MG63 (cell line): ENCODE data around the gene TBC1D17. TPM values are rescaled to one million over a fixed set of nuclear protein-coding genes. Genes with fewer than 3 reads are reported as not detected.
A peak's percentile ranks its signal among the peaks of the same experiment; 100 is the strongest.

Source experiments
- DNase-seq: peaks from one replicate; pipeline ENCODE4 v3.0.0-alpha.2; 2020
- H3K27me3 ChIP-seq: fragments of 250-450 bp; sonication (Bioruptor Pico); 2 replicates; pipeline ENCODE4 v1.5.1; 2020; ENCODE audit warnings: mild to moderate bottlenecking, moderate library complexity
- H3K36me3 ChIP-seq: fragments of 250-450 bp; sonication (Bioruptor Pico); 2 replicates; pipeline ENCODE4 v1.5.1; 2020; ENCODE audit warnings: mild to moderate bottlenecking, moderate library complexity
- H3K4me3 ChIP-seq: fragments of 250-450 bp; sonication (Bioruptor Pico); 2 replicates; pipeline ENCODE4 v1.5.1; 2020; ENCODE audit warnings: mild to moderate bottlenecking, moderate library complexity
- H3K9me3 ChIP-seq: fragments of 250-450 bp; sonication (Bioruptor Pico); 2 replicates; pipeline ENCODE4 v1.5.1; 2020; ENCODE audit warnings: mild to moderate bottlenecking, moderate library complexity
- total RNA-seq: library from RNA; depleted of rRNA; stranded (reverse); fragments of >200 nt; shearing (Covaris generic); gene quantifications from 2 replicates; pipeline ENCODE4 v1.2.3, GENCODE V29; 2014; ENCODE audit warnings: low replicate concordance

TBC1D17 gene
- total RNA-seq, 1 experiment from 2014 or later = 11.5 TPM

- Histone ChIP-seq H3K4me3 (peak within 1 kb of the TSS; percentile 100), H3K27me3 (no peaks in the 10 kb centered on the region), H3K9me3 (no peaks in the 10 kb centered on the region), H3K36me3 (peaks cover 55% of the 10 kb centered on the region)
- DNase-seq = peak; percentile 94
These were observed 10.3 kb upstream of the TBC1D17 start, which contains the start of gene PNKP for GRCh38 chr19:49866933-49867782. TSS of gene PNKP (minus strand) at chr19:49867576. CDS start at chr19:49867204, 372 bp downstream.

GRCh38 chr19:49869009-49869483 is 8.5 kb upstream of the TBC1D17 start:
- Histone ChIP-seq H3K9me3 (no peaks in the 10 kb centered on the region), H3K36me3 (peaks cover 48% of the 10 kb centered on the region), H3K27me3 (no peaks in the 10 kb centered on the region), H3K4me3 (peak overlapping the region; percentile 38)
- DNase-seq = no peak

GRCh38 chr19:49869484-49870308 is 7.8 kb upstream of the TBC1D17 start:
- peak; percentile 97 for DNase-seq
- Histone ChIP-seq H3K36me3 (peaks cover 48% of the 10 kb centered on the region), H3K9me3 (no peaks in the 10 kb centered on the region), H3K4me3 (peak overlapping the region; percentile 50), H3K27me3 (no peaks in the 10 kb centered on the region)

- no peaks in the 10 kb centered on the region for H3K9me3 ChIP-seq
- H3K27me3 ChIP-seq = no peaks in the 10 kb centered on the region
- peaks cover 46% of the 10 kb centered on the region for H3K36me3 ChIP-seq
- DNase-seq = no peak
- H3K4me3 ChIP-seq = peak overlapping the region; percentile 50
These were observed 7.1 kb upstream of the TBC1D17 start for GRCh38 chr19:49870309-49870901.

GRCh38 chr19:49871349-49871985 is 6.0 kb upstream of the TBC1D17 start:
- H3K4me3 ChIP-seq = no peak overlapping the region
- DNase-seq = no peak
- no peaks in the 10 kb centered on the region for H3K27me3 ChIP-seq

GRCh38 chr19:49872245-49873128 is 5.0 kb upstream of the TBC1D17 start:
- Histone ChIP-seq H3K27me3 (no peaks in the 10 kb centered on the region), H3K36me3 (peaks cover 40% of the 10 kb centered on the region), H3K9me3 (no peaks in the 10 kb centered on the region), H3K4me3 (no peak overlapping the region)
- DNase-seq = no peak

More at GRCh38 chr19:49871349-49871985, 6.0 kb upstream of the TBC1D17 start:
- H3K9me3 ChIP-seq = no peaks in the 10 kb centered on the region
- peaks cover 41% of the 10 kb centered on the region for H3K36me3 ChIP-seq

GRCh38 chr19:49873129-49873521 is 4.4 kb upstream of the TBC1D17 start:
- no peaks in the 10 kb centered on the region for H3K9me3 ChIP-seq

GRCh38 chr19:49873834-49874233 is 3.7 kb upstream of the TBC1D17 start:
- Histone ChIP-seq H3K9me3 (no peaks in the 10 kb centered on the region), H3K4me3 (no peak overlapping the region), H3K36me3 (peaks cover 45% of the 10 kb centered on the region), H3K27me3 (no peaks in the 10 kb centered on the region)
- no peak for DNase-seq

More at GRCh38 chr19:49873129-49873521, 4.4 kb upstream of the TBC1D17 start:
- DNase-seq = no peak
- no peak overlapping the region for H3K4me3 ChIP-seq
- peaks cover 40% of the 10 kb centered on the region for H3K36me3 ChIP-seq
- no peaks in the 10 kb centered on the region for H3K27me3 ChIP-seq

- peak overlapping the region; percentile 98 for H3K4me3 ChIP-seq
- H3K27me3 ChIP-seq = no peaks in the 10 kb centered on the region
- H3K36me3 ChIP-seq = peaks cover 53% of the 10 kb centered on the region
- no peaks in the 10 kb centered on the region for H3K9me3 ChIP-seq
- no peak for DNase-seq
These were observed 2.9 kb upstream of the TBC1D17 start for GRCh38 chr19:49874503-49875157.

GRCh38 chr19:49875177-49875576 is 2.3 kb upstream of the TBC1D17 start:
- peak overlapping the region; percentile 98 for H3K4me3 ChIP-seq
- H3K36me3 ChIP-seq = peaks cover 54% of the 10 kb centered on the region
- no peaks in the 10 kb centered on the region for H3K9me3 ChIP-seq
- H3K27me3 ChIP-seq = no peaks in the 10 kb centered on the region
- DNase-seq = no peak

- Histone ChIP-seq H3K27me3 (no peaks in the 10 kb centered on the region), H3K9me3 (no peaks in the 10 kb centered on the region), H3K4me3 (peak overlapping the region; percentile 98), H3K36me3 (peaks cover 54% of the 10 kb centered on the region)
- peak; percentile 60 for DNase-seq
These were observed 1.6 kb upstream of the TBC1D17 start for GRCh38 chr19:49875857-49876421.

- Histone ChIP-seq H3K27me3 (no peaks in the 10 kb centered on the region), H3K4me3 (peak overlapping the region; percentile 98), H3K36me3 (peaks cover 55% of the 10 kb centered on the region), H3K9me3 (no peaks in the 10 kb centered on the region)
- peak; percentile 95 for DNase-seq
These were observed 981 bp upstream of the TBC1D17 start for GRCh38 chr19:49876422-49877019.

- H3K4me3 ChIP-seq = peak overlapping the region; percentile 98
- DNase-seq = peak; percentile 98
- H3K27me3 ChIP-seq = no peaks in the 10 kb centered on the region
- no peaks in the 10 kb centered on the region for H3K9me3 ChIP-seq
- peaks cover 65% of the 10 kb centered on the region for H3K36me3 ChIP-seq
These were observed 609 bp downstream of the TBC1D17 start for GRCh38 chr19:49877879-49878743.

- H3K4me3 ChIP-seq = peak overlapping the region; percentile 98
- no peak for DNase-seq
- no peaks in the 10 kb centered on the region for H3K9me3 ChIP-seq
- H3K36me3 ChIP-seq = peaks cover 69% of the 10 kb centered on the region
- H3K27me3 ChIP-seq = no peaks in the 10 kb centered on the region
These were observed 1.2 kb downstream of the TBC1D17 start for GRCh38 chr19:49878744-49879070.
